Glutamatergic neuron (in vitro differentiated cells): Measurements from ENCODE around the gene PPIP5K1. TPM values are rescaled to one million over a fixed set of nuclear protein-coding genes. Genes with fewer than 3 reads are reported as not detected.

Experiments used
- DNase-seq: peaks from one replicate; pipeline ENCODE4 v3.0.0; 2022
- H3K27ac Mint-ChIP-seq: one replicate; pipeline ENCODE4 v1.8.0; 2020; ENCODE audit warnings: mild to moderate bottlenecking, mixed read lengths, inconsistent platforms; ENCODE audit not compliant: unreplicated experiment
- H3K27me3 Mint-ChIP-seq: one replicate; pipeline ENCODE4 v1.8.0; 2020; ENCODE audit warnings: mild to moderate bottlenecking, moderate library complexity, mixed read lengths, inconsistent platforms; ENCODE audit not compliant: unreplicated experiment
- H3K36me3 Mint-ChIP-seq: one replicate; pipeline ENCODE4 v1.8.0; 2020; ENCODE audit warnings: mild to moderate bottlenecking, mixed read lengths, inconsistent platforms; ENCODE audit not compliant: unreplicated experiment
- H3K4me1 Mint-ChIP-seq: one replicate; pipeline ENCODE4 v1.8.0; 2020; ENCODE audit warnings: mild to moderate bottlenecking, low read depth, mixed read lengths, inconsistent platforms; ENCODE audit not compliant: unreplicated experiment
- H3K4me3 Mint-ChIP-seq: one replicate; pipeline ENCODE4 v1.8.0; 2020; ENCODE audit warnings: mild to moderate bottlenecking, mixed read lengths, inconsistent platforms; ENCODE audit not compliant: unreplicated experiment
- H3K9me3 Mint-ChIP-seq: one replicate; pipeline ENCODE4 v1.8.0; 2020; ENCODE audit warnings: mild to moderate bottlenecking, moderate library complexity, mixed read lengths, inconsistent platforms; ENCODE audit not compliant: unreplicated experiment
- total RNA-seq: library from RNA; stranded (reverse); fragmentation: NEBNext Ultra II Directional; extraction: Animal tissue kit (Norgen Biotek cat#: 25700); gene quantifications from one replicate; pipeline ENCODE4 v1.2.1, GENCODE V29; 2021; ENCODE audit not compliant: unreplicated experiment
- TF ChIP-seq, protein P1 (sequence below): fragments of 200-600 bp; sonication (generic); IDR thresholded peaks from one replicate; pipeline ENCODE4 v1.5.0; 2021; ENCODE audit not compliant: partially characterized antibody, unreplicated experiment

The PPIP5K1 gene
- total RNA-seq, 1 donor from 2014 or later, result 66.4 TPM

DNA sequence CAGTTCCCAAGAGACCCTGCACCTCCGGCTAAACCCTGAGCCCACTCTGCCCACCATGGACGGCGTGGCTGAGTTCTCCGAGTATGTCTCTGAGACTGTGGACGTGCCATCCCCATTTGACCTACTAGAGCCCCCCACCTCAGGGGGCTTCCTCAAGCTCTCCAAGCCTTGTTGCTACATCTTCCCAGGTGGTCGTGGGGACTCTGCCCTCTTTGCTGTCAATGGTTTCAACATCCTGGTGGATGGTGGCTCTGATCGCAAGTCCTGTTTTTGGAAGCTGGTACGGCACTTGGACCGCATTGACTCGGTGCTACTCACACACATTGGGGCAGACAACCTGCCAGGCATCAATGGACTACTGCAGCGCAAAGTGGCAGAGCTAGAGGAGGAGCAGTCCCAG lies 68.6 kb downstream of the PPIP5K1 start:
- H3K36me3 Mint-ChIP-seq, result peaks cover 66% of the 10 kb centered on the region

DNA sequence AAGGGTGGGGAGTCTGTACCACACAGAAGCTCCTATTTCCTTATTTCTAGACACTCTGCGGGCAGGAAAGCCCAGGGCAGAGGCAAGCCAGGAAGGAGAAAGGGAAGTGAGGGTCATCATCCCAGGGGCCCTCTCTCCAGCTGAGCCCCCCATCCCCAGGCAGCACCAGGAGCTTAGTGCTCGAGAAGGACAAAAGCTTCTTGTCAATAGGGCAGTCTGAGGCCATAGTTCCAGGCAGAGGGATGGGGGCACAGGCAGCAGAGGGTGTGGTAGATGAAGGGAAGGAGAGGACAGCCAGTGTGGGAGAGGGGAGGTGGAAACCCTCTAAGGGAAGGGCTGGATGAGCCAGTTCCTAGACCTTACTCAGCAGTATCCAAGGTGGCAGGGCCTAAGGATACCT lies 69.9 kb downstream of the PPIP5K1 start:
- H3K9me3 Mint-ChIP-seq, result peaks cover 58% of the 10 kb centered on the region
- H3K36me3 Mint-ChIP-seq, result peaks cover 53% of the 10 kb centered on the region
- H3K4me1 Mint-ChIP-seq, result peaks cover 27% of the 10 kb centered on the region
- peak overlapping the region; percentile 99 for H3K4me3 Mint-ChIP-seq
- no peak for DNase-seq
- peaks cover 31% of the 10 kb centered on the region for H3K27me3 Mint-ChIP-seq
- H3K27ac Mint-ChIP-seq, result peak overlapping the region; percentile 99
- TF ChIP-seq, protein P1, sequence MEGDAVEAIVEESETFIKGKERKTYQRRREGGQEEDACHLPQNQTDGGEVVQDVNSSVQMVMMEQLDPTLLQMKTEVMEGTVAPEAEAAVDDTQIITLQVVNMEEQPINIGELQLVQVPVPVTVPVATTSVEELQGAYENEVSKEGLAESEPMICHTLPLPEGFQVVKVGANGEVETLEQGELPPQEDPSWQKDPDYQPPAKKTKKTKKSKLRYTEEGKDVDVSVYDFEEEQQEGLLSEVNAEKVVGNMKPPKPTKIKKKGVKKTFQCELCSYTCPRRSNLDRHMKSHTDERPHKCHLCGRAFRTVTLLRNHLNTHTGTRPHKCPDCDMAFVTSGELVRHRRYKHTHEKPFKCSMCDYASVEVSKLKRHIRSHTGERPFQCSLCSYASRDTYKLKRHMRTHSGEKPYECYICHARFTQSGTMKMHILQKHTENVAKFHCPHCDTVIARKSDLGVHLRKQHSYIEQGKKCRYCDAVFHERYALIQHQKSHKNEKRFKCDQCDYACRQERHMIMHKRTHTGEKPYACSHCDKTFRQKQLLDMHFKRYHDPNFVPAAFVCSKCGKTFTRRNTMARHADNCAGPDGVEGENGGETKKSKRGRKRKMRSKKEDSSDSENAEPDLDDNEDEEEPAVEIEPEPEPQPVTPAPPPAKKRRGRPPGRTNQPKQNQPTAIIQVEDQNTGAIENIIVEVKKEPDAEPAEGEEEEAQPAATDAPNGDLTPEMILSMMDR, result no peak

More for the DNA sequence above, 68.6 kb downstream of the PPIP5K1 start:
- peaks cover 30% of the 10 kb centered on the region for H3K27me3 Mint-ChIP-seq
- DNase-seq, result no peak
- H3K27ac Mint-ChIP-seq, result no peak overlapping the region
- H3K4me3 Mint-ChIP-seq, result peak overlapping the region; percentile 42
- TF ChIP-seq, protein P1, result no peak
- peaks cover 14% of the 10 kb centered on the region for H3K4me1 Mint-ChIP-seq
- peaks cover 63% of the 10 kb centered on the region for H3K9me3 Mint-ChIP-seq

DNA sequence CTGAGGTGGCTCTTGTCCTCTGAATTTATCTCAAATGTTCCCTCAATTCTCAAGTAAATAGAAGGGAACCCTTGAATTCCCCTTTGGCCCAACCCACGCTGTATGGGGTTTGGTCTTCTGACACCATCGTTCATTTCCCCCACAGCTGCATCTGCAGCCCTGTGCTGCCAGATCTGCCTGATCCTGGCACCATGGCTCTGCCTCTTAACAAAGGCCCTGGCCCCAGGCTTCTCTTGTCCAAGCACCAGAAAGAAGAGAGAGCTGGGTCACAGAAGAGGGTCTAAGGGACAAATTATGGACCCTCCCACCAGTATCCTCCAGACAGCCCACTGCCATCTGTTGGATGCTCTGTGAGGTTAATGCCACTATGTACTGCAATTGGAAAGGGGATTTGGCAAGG lies 70.8 kb downstream of the PPIP5K1 start:
- TF ChIP-seq, protein P1, result no peak
- peaks cover 26% of the 10 kb centered on the region for H3K27me3 Mint-ChIP-seq
- peaks cover 46% of the 10 kb centered on the region for H3K36me3 Mint-ChIP-seq
- no peak for DNase-seq
- peak overlapping the region; percentile 99 for H3K4me3 Mint-ChIP-seq
- H3K4me1 Mint-ChIP-seq, result peaks cover 32% of the 10 kb centered on the region
- H3K27ac Mint-ChIP-seq, result peak overlapping the region; percentile 99
- peaks cover 55% of the 10 kb centered on the region for H3K9me3 Mint-ChIP-seq

DNA sequence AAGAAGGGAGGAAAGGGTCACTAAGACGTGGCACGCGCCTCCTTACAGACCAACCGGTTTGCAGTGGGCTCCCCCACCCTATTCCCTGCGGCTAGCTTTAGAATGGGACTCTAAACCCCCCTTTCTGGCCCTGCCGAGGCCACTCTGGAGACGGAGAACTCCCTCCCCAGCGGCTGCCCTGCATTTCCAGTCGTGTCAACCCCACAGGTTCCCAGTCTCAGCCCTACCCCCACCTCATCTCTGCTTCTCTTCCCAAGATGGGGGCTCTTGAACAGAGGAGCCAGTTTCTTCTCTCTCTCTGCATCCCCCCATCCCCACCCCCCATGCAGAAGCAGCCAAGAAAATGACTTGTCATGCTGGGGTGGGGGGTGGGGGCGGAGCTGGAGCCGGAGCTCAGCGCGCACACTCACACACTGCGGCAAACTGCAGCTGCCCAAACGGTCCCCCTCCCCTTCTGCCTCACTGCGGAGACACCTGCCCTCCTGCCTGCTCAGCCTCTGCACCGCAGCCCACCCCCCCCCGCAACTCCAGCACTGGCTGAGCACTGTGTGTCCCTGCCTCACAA lies 71.7 kb downstream of the PPIP5K1 start:
- Mint-ChIP-seq H3K4me3 (peak overlapping the region; percentile 99), H3K4me1 (peaks cover 40% of the 10 kb centered on the region), H3K36me3 (peaks cover 37% of the 10 kb centered on the region), H3K27me3 (peaks cover 23% of the 10 kb centered on the region), H3K27ac (peak overlapping the region; percentile 99), H3K9me3 (peaks cover 50% of the 10 kb centered on the region)
- TF ChIP-seq, protein P1, result no peak
- peak; percentile 67 for DNase-seq

- Mint-ChIP-seq H3K27ac (peak within 1 kb of the TSS; percentile 100), H3K27me3 (peaks cover 19% of the 10 kb centered on the region)
These were observed 72.4 kb downstream of the PPIP5K1 start, which contains the start of gene MAP1A for GRCh38 chr15:43517354-43518196. Gene MAP1A, plus strand, starts transcription at chr15:43517608. Its CDS starts 3,866 bp downstream, at chr15:43521474.

More at GRCh38 chr15:43517354-43518196, 72.4 kb downstream of the PPIP5K1 start, which contains the start of gene MAP1A:
- Mint-ChIP-seq H3K4me3 (peak within 1 kb of the TSS; percentile 99), H3K36me3 (peaks cover 30% of the 10 kb centered on the region), H3K4me1 (peaks cover 42% of the 10 kb centered on the region), H3K9me3 (peaks cover 44% of the 10 kb centered on the region)
- TF ChIP-seq, protein P1, result no peak
- DNase-seq, result peak; percentile 82
